NCI-H1694 treated with DMSO at 0.1 percent for 48 hours (cell line): Measurements from ENCODE around the gene CD244.
"Not testable (repeated sequence)": the region's sequence is repeated elsewhere in the genome, so short reads cannot be mapped to it uniquely, and the experiment has no call there.

Experiments
- DNase-seq: peaks from one replicate; lab custom pipeline; 2025; lab: John Stamatoyannopoulos, UW

CD244 gene

DNA sequence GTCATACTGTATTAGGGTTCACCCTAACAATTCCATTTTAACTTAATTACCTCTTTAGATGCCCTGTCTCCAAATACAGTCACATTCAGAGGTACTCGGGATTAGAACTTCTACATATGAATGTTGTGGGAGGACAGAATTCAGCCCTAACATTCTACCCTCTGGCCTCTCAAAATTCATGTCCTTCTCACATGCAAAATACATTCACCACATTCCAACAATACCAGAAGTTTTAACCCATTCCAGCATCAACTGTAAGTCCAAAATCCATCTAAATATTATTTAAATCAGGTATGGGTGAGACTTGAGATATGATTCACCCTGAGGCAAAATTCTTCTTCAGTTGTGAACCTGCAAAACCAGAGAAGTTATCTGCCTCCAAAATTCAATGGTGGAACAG is 52.2 kb downstream of the CD244 start:
- DNase-seq = no peak

GRCh38 chr1:160808289-160808688 is 54.4 kb downstream of the CD244 start:
- no peak for DNase-seq

DNA sequence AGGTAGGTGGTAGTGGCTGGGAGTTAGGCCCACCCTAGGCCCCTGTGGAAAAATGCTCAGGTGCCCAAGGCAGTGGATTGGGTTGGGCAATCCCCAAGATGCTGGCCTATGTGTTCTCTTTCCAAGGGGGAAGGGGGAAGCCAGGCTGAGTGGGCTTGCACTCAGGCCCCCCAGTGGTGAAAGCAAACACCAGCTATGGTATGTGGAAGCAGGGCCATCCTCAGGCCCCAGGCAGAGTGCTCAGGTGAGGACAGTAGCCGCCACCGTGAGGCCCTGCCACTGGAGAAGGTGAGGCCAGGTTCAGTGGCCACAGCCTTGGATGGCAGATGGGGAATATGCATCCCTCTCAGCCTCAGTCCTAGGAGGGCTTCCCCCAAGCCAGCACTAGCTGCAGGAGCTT is 54.9 kb downstream of the CD244 start:
- no peak for DNase-seq

DNA sequence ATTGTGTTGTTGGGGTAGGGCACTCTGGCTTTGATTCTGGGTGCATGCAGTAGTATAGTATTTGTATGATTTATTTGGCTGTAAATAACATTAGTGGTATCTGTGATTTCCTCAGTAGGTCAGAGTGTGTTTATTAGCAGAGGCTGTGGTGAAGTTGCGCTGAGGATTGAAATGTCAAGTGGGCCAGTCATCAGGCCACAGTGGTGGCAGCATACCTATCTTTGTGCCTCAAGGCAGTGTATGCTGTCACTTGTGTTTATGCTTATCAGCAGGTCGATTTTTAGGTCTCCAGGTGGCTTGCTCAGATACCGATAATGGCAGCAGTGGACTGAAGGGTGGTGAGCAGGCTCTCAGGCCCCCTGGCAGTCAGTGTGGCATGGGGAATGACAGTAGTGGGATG is 55.4 kb downstream of the CD244 start:
- DNase-seq = no peak

DNA sequence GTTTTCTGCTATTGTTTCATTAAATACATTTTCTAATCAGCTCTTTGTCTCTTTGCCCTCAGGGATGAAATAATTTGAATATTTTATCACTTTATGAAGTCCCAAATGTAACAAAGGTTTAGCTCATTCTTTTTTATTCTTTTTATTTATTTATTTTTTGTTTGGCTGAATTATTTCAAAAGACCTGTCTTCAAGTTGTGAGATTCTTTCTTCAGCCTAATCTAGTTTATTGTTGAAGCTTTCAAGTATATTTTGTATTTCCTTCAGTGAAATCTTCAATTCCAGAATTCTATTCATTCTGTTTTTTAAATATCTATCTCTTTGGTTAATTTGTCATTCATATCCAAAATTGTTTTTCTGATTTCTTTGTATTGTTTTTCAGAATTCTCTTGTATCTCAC is 55.9 kb downstream of the CD244 start:
- DNase-seq = no peak

DNA sequence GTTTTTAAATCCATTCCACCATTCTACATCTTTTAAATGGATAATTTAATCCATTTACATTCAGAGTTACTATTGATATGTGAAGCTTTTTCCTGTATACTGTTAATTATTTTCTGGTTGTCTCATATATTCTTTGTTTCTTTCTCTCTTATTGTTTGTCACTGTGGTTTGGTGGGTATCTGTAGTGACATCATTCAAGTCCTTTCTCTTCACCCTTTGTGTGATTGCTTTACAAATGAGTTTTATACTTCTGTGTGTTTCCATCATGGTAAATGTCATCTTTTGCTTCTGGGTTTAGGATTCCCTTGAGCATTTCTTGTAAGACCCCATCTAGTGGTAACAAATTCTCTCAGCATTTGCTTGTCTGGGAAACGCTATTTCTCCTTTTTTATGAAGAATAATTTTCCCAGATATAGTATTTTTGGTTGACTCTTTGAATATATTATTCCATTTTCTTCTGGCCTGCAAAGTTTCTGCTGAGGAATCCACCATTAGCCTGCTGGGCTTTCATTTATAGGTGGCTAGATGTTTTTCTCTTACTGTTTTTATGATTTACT is 56.5 kb downstream of the CD244 start:
- DNase-seq = no peak

- DNase-seq = no peak
Measured at GRCh38 chr1:160801836-160802580, 60.7 kb downstream of the CD244 start.

GRCh38 chr1:160800645-160801408 is 61.9 kb downstream of the CD244 start:
- DNase-seq = no peak

DNA sequence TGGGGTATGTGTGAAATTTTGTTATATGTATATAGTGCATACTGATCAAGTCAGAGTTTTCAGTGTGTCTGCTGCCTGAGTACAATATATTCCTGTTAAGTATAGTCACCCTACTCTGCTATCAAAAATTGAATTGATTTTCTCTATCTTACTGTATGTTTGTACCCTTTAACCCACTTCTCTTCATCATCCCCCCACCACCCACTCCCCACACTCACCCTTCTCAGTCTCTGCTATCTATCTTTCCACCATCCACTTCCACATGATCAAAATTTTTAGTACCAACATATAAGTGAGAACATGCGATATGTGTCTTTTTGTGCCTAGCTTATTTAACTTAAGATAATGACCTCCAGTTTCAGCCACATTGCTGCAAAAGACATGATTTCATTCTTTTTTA is 62.5 kb downstream of the CD244 start:
- no peak for DNase-seq

GRCh38 chr1:160799641-160800040 is 63.0 kb downstream of the CD244 start:
- DNase-seq = no peak

DNA sequence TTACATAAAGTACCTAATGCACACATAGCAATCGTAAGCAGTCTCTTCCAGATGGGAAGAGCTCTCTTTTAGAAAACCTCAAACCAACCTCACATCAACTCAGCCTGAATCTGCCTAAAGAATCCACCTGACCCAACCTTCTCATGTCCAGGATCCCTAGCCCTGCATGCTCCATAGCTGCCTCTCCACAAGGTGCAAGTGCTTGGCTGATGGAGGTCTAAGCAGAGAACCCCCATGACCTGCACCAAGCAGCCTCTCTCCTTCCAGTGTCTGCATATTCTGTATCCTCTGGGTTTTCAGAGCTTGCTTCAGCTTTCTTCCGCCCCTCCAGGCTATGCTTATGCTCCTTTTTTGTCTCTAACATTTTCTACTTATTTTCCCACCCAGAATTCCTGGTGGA is 64.2 kb downstream of the CD244 start:
- no peak for DNase-seq

DNA sequence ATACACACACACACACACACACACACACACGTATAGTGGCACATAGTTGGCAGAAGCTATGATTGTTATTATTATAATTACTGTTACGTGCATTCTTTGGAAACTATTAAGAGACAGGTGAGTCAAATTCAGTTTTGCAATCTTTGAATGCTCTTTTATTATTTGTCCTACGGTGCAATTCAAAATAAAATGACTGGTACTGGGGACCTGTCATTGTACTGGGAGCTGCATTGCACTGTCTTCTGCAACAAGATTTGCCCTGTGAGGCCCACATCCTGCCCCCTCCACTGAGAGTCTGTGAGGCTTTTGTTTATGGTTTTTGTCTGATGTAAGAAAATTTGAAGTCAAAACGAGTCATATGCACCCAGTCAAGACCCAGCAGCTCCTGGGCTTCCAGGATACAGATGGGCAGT is 64.8 kb downstream of the CD244 start:
- no peak for DNase-seq

DNA sequence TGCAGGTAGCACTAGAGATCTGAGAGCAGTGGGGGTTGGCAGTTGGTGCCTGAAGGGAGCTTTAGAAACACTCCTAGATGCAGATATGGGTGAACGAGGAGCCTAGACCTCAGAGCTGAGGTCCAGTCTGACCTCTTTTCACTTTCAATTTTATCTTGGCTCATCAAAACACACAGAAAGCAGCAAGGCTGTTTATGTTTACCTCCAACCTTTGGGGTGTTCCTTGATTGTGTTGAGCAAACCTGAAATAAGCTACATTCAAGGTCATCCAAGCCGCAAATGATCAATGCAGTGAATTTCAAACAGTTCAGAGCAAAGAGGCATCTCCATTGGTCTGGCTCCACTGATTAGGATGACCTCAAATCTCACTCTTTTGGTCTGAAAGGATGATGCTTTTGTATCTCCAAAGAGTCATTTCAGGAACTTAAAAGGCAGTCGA is 65.4 kb downstream of the CD244 start:
- no peak for DNase-seq

DNA sequence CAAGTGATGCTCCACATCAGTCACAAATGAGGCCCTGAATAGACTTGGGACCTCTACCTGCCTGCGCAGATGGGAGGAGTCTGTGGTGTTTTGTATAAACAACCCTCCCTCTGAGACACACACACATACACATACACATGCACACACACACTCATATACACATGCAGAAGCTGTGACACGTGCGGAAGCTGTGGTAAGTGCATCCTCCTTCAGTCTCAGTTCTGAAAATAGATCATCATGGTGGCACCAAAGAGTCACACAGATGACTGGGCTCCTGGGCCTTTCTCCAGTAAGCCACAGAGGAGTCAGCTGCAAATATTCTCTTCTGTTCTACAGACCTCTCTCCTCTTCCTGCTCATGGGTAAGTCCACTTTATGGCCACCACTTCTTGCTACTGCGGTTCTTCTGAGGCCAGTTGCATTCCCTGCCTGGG is 66.7 kb downstream of the CD244 start, which contains the start of gene LY9:
Gene LY9, plus strand, starts transcription at position 224 of the 433 bp plus-strand sequence. Its CDS starts 14 bp downstream, at position 238.
- no peak for DNase-seq

DNA sequence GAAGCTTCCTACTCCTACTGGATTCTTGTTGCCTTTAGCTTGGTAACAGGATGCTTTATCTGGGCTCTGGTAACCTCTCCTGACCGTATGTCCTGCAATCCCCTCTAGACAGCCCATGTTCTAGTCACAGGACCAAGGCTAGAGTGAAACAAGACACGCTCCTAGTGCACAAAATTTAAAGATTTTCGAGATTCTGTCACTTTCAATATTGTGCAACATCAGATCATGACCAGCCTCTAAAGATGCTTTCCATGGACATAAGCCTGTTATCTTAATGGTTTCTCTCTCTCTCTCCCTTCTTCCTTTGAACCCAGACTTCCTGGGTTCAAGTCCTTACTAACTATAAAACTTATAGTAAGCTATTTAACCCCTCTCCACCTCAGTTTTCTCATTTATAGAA is 68.3 kb downstream of the CD244 start:
- no peak for DNase-seq

DNA sequence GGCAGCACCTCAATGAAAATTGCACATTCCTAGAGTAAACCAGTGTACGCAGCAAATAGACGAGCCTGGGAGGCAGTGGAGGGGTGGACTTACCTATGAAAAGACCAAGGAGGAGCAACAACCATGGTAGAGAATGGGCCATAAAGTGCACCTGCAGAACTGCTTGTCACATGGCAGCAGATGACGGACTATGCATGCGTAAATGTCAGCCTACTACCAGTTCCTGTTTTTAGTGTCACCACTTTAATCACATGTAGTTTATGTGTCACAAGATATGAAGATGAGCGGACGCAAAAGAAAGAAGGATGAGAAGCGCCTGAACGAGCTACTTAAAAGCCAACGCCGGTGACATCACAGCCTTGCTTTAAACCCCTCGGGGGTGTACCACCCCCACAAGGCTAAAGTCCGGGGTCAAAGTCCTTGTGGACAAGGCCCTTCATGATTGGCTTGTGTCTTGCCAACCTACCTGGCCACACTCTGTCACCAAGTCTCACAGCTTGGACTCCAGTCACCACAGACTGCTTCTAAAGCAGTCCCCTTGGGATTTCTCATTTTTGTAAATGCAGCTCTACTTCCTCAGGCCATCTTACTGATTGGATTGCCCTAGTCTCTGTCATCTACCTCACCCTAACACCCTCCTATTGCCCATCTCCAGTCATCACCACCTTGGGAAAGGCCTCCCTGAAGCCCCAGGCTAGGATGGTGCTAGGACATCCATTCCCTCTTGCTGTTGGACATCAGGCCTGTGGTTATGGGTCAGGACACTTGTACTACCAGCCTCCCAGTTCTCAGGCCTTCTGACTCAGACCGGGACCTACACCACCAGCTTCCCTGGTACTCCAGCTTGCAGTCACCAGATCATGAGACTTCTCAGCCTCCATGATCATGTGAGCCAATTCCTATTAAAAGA is 72.7 kb downstream of the CD244 start:
- no peak for DNase-seq

GRCh38 chr1:160789051-160789701 is 73.5 kb downstream of the CD244 start:
- no peak for DNase-seq

- not testable (repeated sequence) for DNase-seq
Measured at GRCh38 chr1:160782988-160783765, 79.5 kb downstream of the CD244 start.

DNA sequence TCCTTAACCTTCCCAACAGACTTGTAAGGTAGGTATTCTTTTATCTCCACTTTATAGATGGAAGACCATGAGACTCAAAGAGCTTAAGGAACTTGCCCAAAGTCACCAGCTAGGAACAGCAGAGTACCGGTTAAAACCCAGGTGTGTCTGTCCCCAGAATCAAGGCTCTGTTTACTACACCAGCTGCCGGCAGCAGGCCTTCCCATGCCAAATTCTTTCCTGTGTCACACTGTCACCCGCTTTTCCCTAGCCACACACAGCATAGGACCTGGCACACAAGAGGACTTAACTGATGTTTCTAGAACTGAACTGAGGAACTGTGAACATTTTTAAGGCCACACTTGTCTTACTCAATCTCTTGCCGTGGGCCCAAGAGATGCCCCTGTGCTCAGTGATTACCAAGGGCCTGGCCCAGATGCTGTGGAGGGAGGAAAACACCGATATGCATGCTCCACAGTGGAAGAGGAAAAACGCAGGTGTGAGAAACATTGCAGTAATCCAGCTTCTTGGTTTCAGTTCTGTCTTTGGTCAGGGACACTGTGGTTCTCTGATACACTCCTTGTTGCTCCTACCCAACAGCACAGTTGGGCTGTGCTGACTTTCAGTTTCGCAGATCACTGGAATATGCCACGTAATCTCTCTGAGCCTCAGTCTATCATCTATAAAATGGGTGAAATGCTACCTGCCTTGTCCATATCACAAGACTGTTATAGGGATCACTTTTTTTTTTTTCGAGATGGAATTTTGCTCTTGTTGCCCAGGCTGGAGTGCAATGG is 80.6 kb downstream of the CD244 start:
- DNase-seq = no peak
